ENCODE data around the gene DUOXA1. TPM values are rescaled to one million over a fixed set of nuclear protein-coding genes. Genes with fewer than 3 reads are reported as not detected.
"Not testable (repeated sequence)": the region's sequence is repeated elsewhere in the genome, so short reads cannot be mapped to it uniquely, and the experiment has no call there.

Gene DUOXA1
- total RNA-seq, 1 experiment from 2014 or later = not detected

DNA sequence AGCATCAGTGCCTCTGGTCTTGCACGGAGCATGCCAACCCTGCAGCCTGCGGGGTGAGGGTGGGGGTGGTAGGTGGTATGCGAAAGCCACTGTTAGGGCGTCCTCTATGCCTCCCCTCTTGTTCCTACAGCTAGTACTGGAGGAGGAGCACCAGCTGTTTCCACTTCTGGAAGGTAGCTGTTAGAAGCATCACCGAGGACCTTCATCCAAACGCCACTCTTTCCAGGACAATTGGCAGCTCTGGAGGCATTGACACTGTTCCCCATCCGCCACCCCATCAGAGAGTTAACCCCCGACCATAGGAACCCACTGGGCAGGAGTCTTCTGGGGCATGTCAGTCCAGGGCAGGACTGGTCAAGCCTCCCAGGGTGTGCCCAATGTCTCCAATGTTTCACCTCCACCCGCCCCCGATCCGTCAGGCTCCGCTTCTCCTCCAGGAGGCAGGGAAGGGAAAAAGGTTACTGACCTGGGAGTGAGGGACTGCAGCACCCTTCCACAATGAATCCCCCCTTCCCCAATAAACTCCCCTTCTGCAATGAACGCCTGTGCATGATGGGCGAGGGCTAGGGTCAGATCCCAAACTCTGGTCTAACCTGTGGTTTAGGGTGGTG is 16.2 kb downstream of the DUOXA1 start:
- DNase-seq (ENCODE audit: low read depth) = no peak

DNA sequence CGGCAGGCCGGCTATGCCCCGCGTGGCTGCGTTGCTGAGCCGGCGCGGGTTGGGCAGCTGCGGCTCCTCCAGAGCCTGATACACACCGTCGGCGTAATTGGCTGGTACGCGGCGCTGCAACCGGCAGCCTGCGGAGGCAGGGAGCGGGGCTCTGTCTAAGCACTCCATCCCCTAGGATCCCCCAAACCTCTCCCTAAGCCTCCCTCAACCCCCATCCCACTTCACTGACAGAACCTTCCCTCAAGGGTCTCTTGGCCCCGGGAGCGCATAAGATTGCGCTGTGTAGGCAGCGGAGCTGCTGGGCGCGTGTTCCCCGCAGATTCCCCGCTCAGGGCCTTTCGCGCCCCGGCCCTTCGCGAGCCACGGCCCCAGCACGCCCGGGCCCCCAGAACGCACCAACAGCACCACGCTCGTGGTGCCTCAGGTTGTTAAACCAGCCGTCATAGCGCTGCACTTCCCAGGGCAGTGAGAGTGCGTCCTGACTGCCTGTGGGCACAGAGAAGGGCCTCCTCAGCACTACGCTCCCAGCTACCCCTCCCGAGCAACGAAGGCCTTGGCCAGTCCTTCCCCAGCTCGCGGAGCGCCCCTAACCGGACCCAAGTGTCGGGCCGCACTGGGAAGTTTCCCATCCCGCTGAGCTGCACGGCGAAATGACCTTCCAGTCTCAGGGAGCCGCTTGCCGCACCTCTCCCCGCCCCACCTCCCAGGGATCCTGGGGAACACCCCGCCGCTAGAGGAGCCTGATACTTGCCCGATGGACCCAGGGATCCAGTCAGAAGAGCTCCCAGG is 16.9 kb downstream of the DUOXA1 start:
- no peak for DNase-seq (ENCODE audit: low read depth)

DNA sequence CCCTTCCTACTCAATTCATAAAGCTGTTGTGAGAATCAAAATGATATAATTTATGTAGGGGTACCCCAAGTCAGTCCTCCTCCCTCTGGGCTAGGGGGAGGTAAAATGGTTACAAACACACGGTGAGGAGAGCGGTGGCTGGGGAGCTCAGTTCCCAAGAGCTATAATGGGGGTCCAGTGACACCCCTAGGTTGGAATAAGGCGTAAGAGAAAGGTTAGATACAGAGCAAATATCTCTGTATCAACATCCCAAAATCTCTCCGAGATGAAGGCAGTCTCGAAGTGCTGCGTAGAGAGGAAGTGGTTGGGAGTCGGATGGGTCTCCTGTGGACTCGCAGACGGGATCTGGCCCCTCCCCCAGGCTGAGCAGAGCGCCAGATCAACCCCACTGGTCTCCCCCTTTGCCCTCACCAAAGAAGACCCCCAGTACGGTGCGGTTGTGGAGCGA is 17.5 kb downstream of the DUOXA1 start:
- DNase-seq (ENCODE audit: low read depth) = no peak

- DNase-seq (ENCODE audit: low read depth) = no peak
These were observed 18.1 kb downstream of the DUOXA1 start for GRCh38 chr15:45111390-45112142.

- no peak for DNase-seq (ENCODE audit: low read depth)
These were observed 19.3 kb downstream of the DUOXA1 start for GRCh38 chr15:45110256-45110820.

GRCh38 chr15:45107941-45108630 is 21.6 kb downstream of the DUOXA1 start:
- DNase-seq (ENCODE audit: low read depth) = no peak

DNA sequence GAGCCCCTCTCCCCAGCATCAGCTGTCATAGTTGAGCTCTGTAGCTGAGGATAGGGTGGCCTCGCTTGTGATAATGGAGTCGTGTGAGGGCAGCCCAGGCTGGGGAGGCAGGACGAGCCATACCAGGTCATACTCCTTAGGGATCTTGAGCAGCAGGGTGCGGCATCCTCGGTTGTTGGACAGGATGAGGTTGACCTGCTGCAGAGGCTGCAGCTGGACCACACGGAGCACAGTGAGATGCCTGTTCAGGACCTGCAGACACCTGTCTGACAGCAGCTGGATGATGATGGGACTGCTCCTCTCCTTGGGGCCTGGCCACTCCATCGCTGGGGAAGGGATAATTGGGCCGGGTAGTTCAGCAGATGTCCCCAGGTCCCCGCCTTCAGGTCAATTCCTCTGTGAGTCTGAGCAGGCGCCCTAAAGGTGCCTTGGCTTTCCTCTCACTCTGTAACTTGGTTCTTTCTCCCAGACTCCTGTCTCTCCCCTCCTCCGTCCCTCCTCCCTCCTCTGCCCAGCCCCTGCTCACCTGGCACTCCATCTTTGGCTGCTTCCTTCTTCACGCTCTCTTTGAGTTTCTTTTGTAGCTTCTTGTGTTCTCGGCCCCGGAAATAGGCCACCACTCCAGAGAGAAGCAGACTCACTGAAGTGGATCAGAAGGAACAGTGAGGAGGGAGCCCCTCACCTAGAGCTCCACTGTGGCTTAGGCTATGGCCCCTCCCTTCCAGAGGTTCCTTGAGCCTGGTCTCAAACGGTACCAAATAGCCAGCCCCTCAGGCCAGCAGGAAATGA is 23.5 kb downstream of the DUOXA1 start:
- DNase-seq (ENCODE audit: low read depth) = no peak

- DNase-seq (ENCODE audit: low read depth) = no peak
These were observed 24.1 kb downstream of the DUOXA1 start for GRCh38 chr15:45105586-45105985.

DNA sequence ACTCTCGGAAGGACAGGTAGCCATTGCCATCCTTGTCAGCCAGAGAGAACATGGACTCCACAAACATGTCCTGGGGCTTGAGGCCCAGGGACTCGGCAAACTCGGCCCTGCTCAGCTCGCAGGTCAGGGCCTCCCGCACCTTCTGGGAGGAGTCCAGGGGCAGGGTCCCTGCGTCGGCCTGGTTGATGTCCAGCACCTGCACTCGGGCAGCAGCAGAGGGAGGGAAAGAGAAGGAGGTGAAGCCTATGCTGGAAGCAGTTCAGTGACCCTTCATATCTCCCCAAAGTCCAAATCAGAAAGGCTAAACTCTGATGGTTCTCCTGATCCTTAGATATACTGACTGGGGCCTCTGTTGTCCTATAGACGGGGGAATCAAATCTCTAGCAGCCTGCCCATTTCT is 25.5 kb downstream of the DUOXA1 start:
- not testable (repeated sequence) for DNase-seq (ENCODE audit: low read depth)

DNA sequence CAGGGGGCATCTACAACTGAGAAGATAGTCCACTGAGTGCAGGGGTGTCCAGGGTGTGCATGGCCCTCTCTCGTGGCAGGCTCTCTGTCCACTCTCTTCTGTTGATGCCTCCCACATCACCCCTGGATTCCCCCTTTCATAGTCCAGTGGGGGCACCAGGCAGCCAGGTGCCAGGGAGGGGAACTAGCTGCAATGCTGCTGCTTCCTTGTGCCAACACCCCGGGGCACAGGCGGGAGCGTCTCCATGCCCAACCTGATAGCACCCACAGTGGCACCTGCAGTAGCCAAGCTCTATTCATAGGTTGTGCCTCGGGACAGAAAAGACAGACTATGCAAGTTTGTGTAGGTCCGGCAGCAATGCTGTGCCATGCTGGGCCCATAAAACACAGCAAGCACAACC is 27.5 kb downstream of the DUOXA1 start:
- no peak for DNase-seq (ENCODE audit: low read depth)

DNA sequence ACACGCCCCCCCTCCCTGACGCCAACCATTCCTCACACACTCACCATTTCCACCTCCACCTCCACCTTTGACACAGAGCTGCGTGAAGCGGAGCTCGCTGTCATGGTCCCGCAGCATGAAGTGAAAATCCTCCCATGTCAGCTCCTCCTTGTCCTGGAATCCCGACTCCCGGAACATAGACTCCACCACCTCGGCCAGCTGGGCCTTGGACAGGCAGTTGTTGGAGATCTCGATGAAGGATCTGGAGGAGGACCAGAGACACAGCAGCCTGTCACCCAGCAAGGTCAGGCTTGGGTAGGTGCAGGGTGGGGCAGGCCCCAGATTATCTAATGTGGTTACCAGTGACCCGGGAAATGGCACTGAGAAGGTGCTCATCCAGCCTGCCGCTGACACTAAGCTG is 27.9 kb downstream of the DUOXA1 start:
- no peak for DNase-seq (ENCODE audit: low read depth)

- DNase-seq (ENCODE audit: low read depth) = no peak
These were observed 28.6 kb downstream of the DUOXA1 start for GRCh38 chr15:45100884-45101625.

DNA sequence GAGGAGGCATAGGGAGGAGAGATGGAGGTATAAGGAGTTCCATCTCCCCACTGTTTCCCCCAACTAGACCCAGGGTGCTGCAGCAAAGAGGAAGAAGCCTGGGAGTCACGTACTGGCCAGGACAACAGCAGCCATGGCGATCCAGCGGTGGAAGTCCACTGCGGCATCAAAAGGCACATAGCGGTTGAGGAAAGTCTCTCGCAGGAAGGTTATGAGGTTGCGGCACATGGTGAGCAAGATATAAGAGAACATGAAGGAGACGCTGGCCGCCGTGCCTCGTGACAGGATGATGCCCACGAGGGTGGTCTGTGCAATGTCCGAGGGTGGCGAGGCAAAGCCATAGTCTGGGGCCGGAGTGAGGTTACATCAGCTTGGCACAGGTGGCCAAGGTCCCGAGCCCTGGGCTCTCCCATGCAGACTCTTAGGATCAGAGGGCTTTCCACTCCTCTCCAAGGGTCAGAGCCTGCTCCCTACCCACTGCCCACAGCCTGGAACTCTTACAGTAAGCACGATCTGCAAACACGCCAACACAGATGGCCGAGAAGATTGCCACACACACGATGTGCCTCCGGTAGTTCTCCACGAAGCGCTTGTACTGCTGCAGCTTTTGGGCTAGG is 30.0 kb downstream of the DUOXA1 start:
- no peak for DNase-seq (ENCODE audit: low read depth)

GRCh38 chr15:45097466-45097865 is 32.2 kb downstream of the DUOXA1 start:
- DNase-seq (ENCODE audit: low read depth) = no peak

DNA sequence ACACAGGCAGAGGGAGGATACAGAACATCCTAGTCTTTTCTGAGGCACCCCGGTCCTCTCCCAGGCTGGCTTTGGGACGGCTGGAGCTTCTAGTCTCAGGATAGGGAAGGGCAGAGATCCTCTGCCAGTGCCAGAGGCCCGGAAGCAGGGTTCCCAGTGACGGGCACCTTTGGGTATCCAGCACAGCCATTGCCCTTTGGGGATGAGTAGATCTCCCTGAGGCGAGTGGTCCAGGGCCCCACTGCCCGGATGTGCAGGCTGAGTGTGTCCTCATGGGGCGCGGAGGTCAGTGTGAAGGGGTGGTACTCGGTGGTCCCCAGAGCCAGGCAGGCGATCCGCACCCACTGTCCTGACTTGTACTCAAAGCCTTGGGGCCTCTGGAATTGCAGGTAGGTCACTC is 34.0 kb downstream of the DUOXA1 start:
- no peak for DNase-seq (ENCODE audit: low read depth)

GRCh38 chr15:45094358-45094730 is 35.3 kb downstream of the DUOXA1 start:
- no peak for DNase-seq (ENCODE audit: low read depth)

DNA sequence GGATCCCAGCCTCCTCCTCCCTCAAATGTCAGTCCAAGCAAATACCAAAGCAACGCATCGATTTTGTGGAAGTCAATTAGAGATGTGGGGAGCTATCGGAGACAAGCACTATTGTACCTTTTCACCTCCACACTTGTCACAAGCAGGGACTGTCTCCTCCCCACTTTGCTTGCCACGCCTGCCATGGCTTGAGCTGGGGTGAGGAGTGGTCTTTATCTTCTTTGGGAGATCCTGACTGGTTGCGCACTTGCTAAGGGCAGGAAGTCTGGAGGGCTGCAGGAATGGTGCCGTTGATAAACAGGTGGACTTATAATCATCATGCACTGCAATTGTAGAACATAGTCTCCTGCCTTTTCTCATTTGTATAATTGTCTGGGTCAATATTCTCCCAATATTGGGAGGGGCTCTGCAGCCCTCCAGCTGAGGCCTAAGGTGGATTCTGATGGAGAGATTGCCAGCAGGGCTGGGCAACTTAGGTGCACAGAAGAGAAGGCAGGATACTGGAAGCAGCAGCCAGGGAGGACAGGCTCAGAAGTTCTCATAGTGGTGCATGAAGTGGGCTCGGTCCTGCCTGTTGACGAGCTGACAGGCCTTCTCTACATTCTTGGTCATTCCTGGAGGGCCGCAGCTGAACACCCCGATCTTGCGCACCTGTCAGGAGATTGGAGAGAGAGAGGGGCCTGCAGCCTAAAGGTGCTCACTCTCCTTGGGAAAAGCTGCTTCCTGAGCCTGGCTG is 35.9 kb downstream of the DUOXA1 start:
- DNase-seq (ENCODE audit: low read depth) = no peak

- no peak for DNase-seq (ENCODE audit: low read depth)
These were observed 36.7 kb downstream of the DUOXA1 start for GRCh38 chr15:45093013-45093412.

GRCh38 chr15:45091576-45091975 is 38.1 kb downstream of the DUOXA1 start:
- DNase-seq (ENCODE audit: low read depth) = no peak
